GM19395 (cell line): Measurements from ENCODE around the gene HOXB6.

Experiments
- ATAC-seq: cut with Tn5 transposase; IDR thresholded peaks from one replicate; pipeline ENCODE4 v1.9.1; 2021; ENCODE audit warnings: mild to moderate bottlenecking, moderate library complexity; ENCODE audit not compliant: unreplicated experiment

The HOXB6 gene

GRCh38 chr17:48555258-48556228, 49.2 kb downstream of the HOXB6 start:
- ATAC-seq, result no peak

- ATAC-seq, result no peak
Observed at GRCh38 chr17:48554412-48555257, 50.2 kb downstream of the HOXB6 start.

GRCh38 chr17:48553826-48554225, 51.0 kb downstream of the HOXB6 start:
- ATAC-seq, result no peak

- no peak for ATAC-seq
Observed at GRCh38 chr17:48553190-48553547, 51.6 kb downstream of the HOXB6 start.

- ATAC-seq, result no peak
Observed at GRCh38 chr17:48552466-48553189, 52.2 kb downstream of the HOXB6 start.

GRCh38 chr17:48551596-48552465, 53.0 kb downstream of the HOXB6 start:
- ATAC-seq, result no peak

- ATAC-seq, result no peak
Observed at GRCh38 chr17:48551214-48551555, 53.6 kb downstream of the HOXB6 start.

GRCh38 chr17:48550502-48551213, 54.1 kb downstream of the HOXB6 start:
- no peak for ATAC-seq

GRCh38 chr17:48549914-48550501, 54.8 kb downstream of the HOXB6 start:
- ATAC-seq, result no peak

- ATAC-seq, result no peak
Observed at GRCh38 chr17:48549281-48549630, 55.5 kb downstream of the HOXB6 start.

- ATAC-seq, result no peak
Observed at GRCh38 chr17:48548523-48549280, 56.1 kb downstream of the HOXB6 start.

- ATAC-seq, result no peak
Observed at GRCh38 chr17:48547808-48548522, 56.8 kb downstream of the HOXB6 start.

- no peak for ATAC-seq
Observed at GRCh38 chr17:48546924-48547807, 57.6 kb downstream of the HOXB6 start.

GRCh38 chr17:48546137-48546923, 58.5 kb downstream of the HOXB6 start:
- no peak for ATAC-seq
